Bronchial epithelial cell (primary cell): ENCODE measurements around the gene CLCA1. TPM values are rescaled to one million over a fixed set of nuclear protein-coding genes. Genes with fewer than 3 reads are reported as not detected.
A peak's percentile ranks its signal among the peaks of the same experiment; 100 is the strongest.

ENCODE experiments used
- DNase-seq: peaks from one replicate; pipeline ENCODE4 v3.0.0-alpha.2; 2010; ENCODE audit warnings: low read depth
- FAIRE-seq: peaks from 2 replicates; lab custom pipeline; 2011; peaks lifted over from hg19 to GRCh38; lab: Jason Lieb, UNC
- H3K27me3 ChIP-seq: 2 replicates; pipeline ENCODE4 v1.5.1; 2011; ENCODE audit warnings: low read length; ENCODE audit not compliant: control insufficient read depth, insufficient read depth
- H3K36me3 ChIP-seq: 2 replicates; pipeline ENCODE4 v1.5.1; 2011; ENCODE audit warnings: low read length; ENCODE audit not compliant: control insufficient read depth, insufficient read depth
- H3K4me3 ChIP-seq: 2 replicates; pipeline ENCODE4 v1.5.1; 2011; ENCODE audit warnings: mild to moderate bottlenecking, low read depth, low read length, control low read depth
- total RNA-seq: library from RNA; depleted of rRNA; stranded (reverse); fragments of >200 nt; gene quantifications from 2 replicates; pipeline ENCODE4 v1.2.1, GENCODE V29; 2014
- TF ChIP-seq, protein P1 (sequence below): IDR thresholded peaks from 2 replicates; pipeline ENCODE4 v1.5.1; 2011; ENCODE audit warnings: mild to moderate bottlenecking, moderate library complexity, low read length, control low read depth, inconsistent platforms; ENCODE audit not compliant: insufficient read depth, severe bottlenecking

Gene CLCA1
- total RNA-seq, 1 donor from 2014 or later: not detected

DNA sequence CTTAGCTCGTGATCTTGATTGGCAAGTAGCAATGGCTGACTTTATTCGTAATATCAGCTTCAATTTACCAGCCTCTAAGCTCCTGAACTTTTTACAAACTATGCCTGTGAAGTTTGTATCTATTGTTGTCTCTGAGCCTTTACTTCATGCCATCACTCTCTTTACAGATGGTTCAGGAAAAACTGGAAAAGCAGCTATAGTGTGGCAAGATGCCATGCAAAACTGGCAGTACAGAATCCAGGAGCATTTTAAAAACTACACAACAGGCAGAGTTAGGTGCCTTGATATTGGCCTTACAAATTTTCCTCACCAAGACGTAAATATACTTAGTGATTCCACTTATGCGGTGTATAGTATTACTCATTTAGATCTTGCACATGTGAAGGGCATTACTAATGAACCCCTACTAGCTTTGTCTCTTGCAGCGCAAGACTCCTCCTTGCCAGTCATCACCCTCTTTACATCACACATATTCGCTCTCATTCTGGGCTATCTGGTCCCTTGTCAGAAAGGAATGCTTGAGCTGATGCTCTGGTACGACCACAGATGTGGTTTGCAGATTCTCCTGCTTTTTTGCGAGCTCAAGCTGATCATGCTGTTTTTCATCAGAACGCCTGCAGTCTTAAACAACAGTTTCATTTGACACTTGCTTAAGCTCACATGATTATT lies 36.3 kb downstream of the CLCA1 start:
- TF ChIP-seq, protein P1, sequence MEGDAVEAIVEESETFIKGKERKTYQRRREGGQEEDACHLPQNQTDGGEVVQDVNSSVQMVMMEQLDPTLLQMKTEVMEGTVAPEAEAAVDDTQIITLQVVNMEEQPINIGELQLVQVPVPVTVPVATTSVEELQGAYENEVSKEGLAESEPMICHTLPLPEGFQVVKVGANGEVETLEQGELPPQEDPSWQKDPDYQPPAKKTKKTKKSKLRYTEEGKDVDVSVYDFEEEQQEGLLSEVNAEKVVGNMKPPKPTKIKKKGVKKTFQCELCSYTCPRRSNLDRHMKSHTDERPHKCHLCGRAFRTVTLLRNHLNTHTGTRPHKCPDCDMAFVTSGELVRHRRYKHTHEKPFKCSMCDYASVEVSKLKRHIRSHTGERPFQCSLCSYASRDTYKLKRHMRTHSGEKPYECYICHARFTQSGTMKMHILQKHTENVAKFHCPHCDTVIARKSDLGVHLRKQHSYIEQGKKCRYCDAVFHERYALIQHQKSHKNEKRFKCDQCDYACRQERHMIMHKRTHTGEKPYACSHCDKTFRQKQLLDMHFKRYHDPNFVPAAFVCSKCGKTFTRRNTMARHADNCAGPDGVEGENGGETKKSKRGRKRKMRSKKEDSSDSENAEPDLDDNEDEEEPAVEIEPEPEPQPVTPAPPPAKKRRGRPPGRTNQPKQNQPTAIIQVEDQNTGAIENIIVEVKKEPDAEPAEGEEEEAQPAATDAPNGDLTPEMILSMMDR: no peak
- DNase-seq (peak; percentile 58), FAIRE-seq (no peak)
- H3K4me3 ChIP-seq: no peak overlapping the region
- H3K36me3 ChIP-seq: no peaks in the 10 kb centered on the region
- H3K27me3 ChIP-seq: no peaks in the 10 kb centered on the region

DNA sequence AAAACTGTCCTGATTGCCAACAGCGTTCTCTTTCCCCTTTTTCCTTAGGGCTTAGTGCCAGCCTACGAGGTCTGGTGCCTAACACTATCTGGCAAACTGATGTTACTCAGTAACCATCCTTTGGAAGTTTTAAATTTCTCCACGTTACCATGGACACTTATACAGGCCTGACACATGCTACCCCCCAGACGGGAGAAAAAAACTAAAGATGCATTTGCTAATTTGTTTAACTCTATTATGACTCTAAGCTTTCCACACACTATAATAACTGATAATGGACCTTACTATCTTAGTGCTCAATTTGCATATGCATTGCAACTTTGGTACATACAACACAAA lies 36.8 kb downstream of the CLCA1 start:
- DNase-seq: no peak
- TF ChIP-seq, protein P1: no peak
- H3K27me3 ChIP-seq: no peaks in the 10 kb centered on the region
- no peaks in the 10 kb centered on the region for H3K36me3 ChIP-seq
- FAIRE-seq: no peak
- no peak overlapping the region for H3K4me3 ChIP-seq

- FAIRE-seq (peak; percentile 18), DNase-seq (peak; percentile 28)
- TF ChIP-seq, protein P1: peak; percentile 53
- no peaks in the 10 kb centered on the region for H3K36me3 ChIP-seq
- H3K4me3 ChIP-seq: no peak overlapping the region
- H3K27me3 ChIP-seq: no peaks in the 10 kb centered on the region
Measured at GRCh38 chr1:86507935-86508582, 39.3 kb downstream of the CLCA1 start.

DNA sequence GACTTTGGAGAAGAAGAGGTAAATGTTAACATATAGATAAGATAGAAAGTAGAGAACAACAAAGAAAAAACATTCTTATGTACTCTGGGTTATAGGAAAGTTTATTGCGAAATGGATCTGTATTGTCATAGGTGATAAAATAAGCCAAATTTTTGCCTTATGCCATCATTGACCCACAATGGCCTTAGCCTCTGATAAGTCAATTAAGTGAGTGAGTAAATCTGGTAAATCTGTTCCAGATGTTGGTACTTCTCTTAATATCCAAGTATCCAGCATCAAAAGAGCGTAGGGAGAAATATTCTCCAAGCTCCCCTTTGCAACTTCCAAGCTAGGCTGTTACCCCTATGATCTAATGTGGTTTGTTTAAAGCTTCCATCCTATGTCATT lies 39.8 kb downstream of the CLCA1 start:
- TF ChIP-seq, protein P1: no peak
- no peak for FAIRE-seq

DNA sequence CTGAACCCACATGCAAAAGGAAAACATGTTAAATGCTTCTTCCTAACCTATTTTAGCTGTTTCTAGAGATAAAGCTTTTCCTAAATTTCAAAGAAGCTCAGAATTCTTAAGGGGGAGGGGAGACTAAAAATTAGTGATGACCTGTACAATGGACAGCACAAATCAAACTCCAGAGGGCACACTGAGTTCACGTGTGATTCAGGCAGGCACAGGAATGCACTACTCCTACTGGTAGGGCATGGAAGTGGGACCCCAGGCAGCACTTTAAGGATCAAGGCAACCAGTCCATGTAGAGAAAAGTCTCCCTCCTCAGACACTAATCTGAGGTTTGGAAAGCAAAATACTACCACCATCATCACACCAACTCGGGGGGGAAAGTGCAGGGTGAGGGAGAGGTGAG lies 46.9 kb downstream of the CLCA1 start:
- TF ChIP-seq, protein P1: peak; percentile 72
- H3K27me3 ChIP-seq: no peaks in the 10 kb centered on the region
- no peak overlapping the region for H3K4me3 ChIP-seq
- no peaks in the 10 kb centered on the region for H3K36me3 ChIP-seq
- FAIRE-seq (peak; percentile 55), DNase-seq (peak; percentile 67)

More for the DNA sequence above, 39.8 kb downstream of the CLCA1 start:
- Histone ChIP-seq H3K4me3 (no peak overlapping the region), H3K27me3 (no peaks in the 10 kb centered on the region), H3K36me3 (no peaks in the 10 kb centered on the region)
- DNase-seq: peak; percentile 30
